Body of pancreas (tissue), 4 donors: ENCODE results near the gene ASPRV1.

Source experiments
- CTCF ChIP-seq, 7 experiments: fragments of 450-650 bp in 4 of 7; fragments of 200-600 bp in 3 of 7; sonication (generic) in 3 of 7; IDR thresholded peaks; one replicate each; pipeline ENCODE4 v1.5.1; 2016 to 2019; ENCODE audit warnings: antibody characterized with exemption in 7 of 7
- POLR2A ChIP-seq, 3 donors: fragments of 450-650 bp; IDR thresholded peaks; one replicate each; pipeline ENCODE4 v1.6.1; 2016; ENCODE audit warnings: antibody characterized with exemption in 3 of 3, mild to moderate bottlenecking in 2 of 3

- TF ChIP-seq CTCF (IDR thresholded peaks at IDR 0.05) = no peak
- TF ChIP-seq POLR2A (IDR thresholded peaks at IDR 0.05) = no peak
Measured at GRCh38 chr2:69947325-69947931, 14.0 kb downstream of the ASPRV1 start.
